HG03469 (cell line): ENCODE measurements around the gene DLL4.

ENCODE experiments used
- ATAC-seq: cut with Tn5 transposase; IDR thresholded peaks from one replicate; pipeline ENCODE4 v1.9.1; 2021; ENCODE audit warnings: mild to moderate bottlenecking, moderate library complexity, moderate number of reproducible peaks; ENCODE audit not compliant: unreplicated experiment

DLL4 gene

DNA sequence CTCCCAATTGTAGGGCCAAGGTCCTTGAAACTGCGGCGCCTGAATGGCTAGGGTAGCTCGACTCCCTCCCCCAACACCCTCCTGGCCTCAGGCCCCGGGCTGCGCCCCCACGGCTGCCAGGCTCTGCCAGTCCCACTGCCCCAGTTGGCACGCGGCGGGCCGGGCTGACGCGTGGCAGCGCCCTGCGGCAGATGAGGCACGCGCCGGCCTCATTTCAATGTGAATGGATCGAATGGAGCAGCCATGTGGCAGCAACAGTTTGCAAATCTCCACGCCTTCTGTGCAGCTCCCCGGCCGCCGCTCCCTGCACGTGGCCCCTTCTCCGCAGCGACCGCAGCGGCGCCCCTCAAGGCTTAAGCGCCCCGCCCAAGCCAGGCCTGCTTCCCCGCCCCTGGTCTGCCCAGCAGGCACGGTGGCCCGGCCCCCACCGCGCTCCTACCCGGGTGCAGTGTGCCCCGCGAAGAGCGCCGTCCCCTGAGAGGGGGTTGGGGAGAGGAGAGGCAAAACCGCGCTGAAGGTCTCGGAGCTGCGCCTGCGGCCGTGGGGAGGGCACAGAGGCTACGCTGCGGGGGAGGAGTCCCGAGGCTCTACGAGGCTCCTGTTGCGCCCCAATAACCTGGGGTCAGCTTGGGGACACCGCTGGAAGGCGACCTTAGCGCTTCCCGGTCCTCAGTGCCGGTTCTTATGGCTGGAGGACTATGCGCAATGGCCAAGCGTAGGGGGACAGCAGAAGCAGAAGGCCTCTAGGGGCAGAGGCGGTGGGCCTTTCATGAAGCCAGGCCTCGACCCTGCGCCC, 3.1 kb upstream of the DLL4 start:
- ATAC-seq: no peak

DNA sequence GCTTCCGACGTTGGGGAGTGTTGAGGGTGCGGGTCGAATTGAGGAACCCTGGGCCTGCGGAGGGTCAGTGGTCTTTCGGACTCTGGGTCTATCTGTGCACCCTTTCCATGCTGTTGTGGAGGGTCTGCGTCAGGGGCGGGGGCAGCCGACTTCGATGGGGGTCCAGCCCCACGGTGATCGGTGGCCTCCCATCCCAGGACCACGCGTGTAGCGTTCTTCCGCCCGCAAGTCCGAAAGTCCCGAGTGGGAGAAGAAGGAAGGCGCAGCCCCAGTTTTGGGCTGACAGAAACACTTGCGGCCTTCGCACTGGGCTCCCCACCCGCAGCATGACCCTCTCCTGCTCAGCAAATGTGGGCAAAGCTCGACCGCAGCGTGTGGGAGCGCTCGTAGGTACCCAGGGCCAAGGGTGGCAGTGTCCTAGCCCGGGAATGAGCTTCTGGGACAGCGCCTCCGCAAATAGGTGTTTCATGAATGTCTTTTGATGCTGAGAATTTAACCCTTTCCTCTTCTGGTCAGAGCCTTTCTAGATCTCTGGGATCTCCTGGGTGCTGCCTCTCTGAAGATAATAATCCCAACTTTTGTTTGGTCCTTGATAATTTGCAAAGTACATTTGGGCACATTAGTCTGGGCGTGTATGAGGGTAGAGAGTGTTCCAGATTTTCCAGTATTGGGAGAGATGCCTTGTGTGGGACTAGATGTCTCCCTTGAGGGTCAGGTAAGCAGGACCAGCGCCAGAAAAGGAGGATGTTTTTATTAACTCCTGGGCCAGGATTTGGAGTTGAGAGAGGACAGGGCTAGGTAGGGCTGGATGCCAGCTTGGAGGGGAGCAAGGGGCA, 2.3 kb upstream of the DLL4 start:
- no peak for ATAC-seq

DNA sequence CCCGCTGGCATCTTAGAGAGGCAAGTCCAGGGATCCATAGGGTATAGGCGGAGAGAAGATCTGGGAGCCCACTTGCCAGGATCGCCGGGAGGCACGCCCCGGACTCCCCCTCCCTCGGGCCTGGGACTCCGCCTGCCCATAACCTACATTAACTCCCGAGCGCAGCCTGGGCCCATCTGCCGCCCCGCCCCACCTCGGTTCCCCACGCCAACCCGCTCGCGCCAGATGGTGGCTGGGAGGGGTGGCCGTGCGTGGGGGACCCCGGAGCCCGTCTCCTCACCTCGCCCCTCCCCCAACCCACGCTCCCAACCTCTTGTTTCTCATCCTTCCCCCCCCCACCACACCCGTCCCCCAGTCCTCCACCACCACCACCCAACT, 1.7 kb upstream of the DLL4 start:
- no peak for ATAC-seq

GRCh38 chr15:40927873-40928806, 1.0 kb upstream of the DLL4 start:
- no peak for ATAC-seq

DNA sequence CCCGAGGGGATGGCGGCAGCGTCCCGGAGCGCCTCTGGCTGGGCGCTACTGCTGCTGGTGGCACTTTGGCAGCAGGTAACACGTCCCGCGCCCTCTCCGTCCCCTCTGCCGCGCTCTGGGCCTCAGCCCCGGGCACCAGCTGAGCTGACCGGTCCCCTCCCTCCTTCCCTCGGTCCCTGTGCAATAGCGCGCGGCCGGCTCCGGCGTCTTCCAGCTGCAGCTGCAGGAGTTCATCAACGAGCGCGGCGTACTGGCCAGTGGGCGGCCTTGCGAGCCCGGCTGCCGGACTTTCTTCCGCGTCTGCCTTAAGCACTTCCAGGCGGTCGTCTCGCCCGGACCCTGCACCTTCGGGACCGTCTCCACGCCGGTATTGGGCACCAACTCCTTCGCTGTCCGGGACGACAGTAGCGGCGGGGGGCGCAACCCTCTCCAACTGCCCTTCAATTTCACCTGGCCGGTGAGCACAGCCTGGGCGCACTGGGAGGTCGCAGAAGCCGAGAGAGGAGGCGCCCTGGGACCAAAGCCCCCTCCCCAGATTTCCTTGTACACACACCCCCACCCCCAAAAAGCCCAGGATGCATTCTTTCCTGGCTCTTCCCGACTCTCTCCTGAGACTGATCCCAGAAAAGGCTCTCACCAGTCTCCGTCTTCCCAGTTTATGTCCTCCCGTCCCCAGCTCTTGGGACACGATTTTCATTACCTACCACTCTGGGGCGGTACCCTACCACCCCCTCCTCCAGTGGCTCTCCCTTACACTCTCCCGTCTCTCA, 705 bp downstream of the DLL4 start:
- ATAC-seq: no peak

DNA sequence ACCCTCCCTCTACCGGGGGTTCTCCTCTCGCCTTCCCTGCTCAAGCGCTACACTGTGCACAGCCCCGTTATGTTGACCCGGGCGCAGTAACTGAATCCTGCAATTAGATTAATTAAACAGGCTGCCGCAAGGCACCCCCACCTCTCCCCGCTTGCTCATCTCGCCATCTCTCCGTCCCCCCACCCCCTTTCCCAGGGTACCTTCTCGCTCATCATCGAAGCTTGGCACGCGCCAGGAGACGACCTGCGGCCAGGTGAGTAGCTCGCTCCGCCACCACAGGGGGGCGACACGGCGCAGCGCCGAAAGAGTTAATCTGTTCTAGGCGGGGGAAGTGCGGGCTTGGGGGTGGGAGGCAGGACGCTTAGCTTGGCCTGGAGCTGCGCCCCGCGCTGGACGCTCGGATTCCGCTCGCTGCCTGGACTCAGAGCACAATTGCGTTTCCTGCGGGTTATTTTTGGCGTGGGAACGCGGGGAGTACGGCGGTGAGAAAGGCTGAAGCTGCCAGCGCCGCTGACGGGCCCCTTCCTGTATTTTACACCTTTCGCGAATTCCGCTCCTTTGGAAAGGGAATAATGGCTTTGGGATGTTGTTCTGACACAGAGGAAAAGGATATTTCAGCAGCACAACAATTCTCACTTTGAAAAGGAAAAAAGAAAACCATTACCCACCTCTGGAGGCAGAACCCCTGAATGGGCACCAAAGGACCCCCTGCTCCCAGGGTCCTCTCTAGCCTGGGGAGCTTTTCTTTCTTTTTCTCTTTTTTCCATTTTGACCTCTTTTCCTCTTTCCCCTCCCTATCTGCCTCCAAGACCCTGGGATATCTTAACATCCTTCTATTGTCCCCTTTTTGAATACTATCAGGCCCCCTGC, 1.5 kb downstream of the DLL4 start:
- no peak for ATAC-seq

- ATAC-seq: no peak
Measured at GRCh38 chr15:40931300-40932142, 2.4 kb downstream of the DLL4 start.

DNA sequence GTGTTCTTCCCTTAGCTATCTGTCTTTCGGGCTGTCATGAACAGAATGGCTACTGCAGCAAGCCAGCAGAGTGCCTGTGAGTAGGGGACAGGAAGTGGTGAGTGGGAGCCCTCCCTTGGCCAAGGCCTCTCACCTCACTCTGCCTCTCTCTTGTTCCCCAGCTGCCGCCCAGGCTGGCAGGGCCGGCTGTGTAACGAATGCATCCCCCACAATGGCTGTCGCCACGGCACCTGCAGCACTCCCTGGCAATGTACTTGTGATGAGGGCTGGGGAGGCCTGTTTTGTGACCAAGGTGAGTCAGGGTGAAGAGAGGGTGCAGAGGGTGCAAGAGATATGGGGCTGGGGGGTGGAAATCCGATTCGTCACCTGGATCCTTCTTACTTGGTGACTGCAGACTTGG, 3.0 kb downstream of the DLL4 start:
- no peak for ATAC-seq

DNA sequence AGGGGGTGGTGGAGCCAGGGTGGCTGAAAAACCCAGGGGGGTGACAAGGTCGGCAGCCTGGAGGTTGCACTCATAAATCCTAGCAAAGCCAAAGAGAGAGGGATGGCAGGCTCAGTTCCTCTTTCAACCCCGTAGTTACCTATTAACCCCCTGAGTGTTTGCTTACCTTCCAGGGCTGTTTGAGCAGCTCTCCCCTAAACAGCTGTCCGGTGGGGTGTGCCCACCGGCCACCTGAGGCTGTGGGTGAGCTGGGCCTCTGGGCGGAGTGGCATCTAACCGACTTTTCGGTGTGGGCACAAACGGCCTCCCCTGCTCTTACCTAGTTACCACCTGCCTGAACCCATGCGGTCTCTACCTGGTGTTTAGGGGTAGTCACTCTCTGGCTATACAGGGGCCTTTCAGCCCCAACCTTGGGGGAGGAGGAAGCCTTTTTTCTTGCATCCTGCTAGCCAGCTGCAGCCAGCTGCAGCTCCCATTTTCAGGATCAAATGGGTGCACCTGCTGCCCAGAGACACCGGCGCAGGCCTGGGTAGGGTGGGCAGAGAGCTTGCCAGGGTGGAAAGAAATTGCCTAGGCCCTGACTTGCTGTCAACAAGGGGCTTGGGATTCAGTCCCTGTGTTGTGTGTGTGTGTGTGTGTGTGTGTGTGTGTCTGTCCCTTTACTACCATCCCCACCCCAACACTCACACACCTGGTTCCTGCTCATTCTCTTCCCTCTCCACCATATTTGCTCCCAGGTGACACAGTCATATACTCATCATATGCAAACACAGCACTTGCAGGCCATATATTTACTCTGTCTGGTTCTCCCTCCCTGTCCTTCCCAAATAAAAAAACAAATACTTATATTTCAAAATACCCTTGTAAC, 3.7 kb downstream of the DLL4 start:
- no peak for ATAC-seq

- no peak for ATAC-seq
Measured at GRCh38 chr15:40933517-40933902, 4.4 kb downstream of the DLL4 start.

- no peak for ATAC-seq
Measured at GRCh38 chr15:40934457-40934856, 5.3 kb downstream of the DLL4 start.

DNA sequence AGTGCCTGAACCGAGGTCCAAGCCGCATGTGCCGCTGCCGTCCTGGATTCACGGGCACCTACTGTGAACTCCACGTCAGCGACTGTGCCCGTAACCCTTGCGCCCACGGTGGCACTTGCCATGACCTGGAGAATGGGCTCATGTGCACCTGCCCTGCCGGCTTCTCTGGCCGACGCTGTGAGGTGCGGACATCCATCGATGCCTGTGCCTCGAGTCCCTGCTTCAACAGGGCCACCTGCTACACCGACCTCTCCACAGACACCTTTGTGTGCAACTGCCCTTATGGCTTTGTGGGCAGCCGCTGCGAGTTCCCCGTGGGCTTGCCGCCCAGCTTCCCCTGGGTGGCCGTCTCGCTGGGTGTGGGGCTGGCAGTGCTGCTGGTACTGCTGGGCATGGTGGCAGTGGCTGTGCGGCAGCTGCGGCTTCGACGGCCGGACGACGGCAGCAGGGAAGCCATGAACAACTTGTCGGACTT, 7.1 kb downstream of the DLL4 start:
- no peak for ATAC-seq

- ATAC-seq: no peak
Measured at GRCh38 chr15:40936709-40937666, 7.8 kb downstream of the DLL4 start.

DNA sequence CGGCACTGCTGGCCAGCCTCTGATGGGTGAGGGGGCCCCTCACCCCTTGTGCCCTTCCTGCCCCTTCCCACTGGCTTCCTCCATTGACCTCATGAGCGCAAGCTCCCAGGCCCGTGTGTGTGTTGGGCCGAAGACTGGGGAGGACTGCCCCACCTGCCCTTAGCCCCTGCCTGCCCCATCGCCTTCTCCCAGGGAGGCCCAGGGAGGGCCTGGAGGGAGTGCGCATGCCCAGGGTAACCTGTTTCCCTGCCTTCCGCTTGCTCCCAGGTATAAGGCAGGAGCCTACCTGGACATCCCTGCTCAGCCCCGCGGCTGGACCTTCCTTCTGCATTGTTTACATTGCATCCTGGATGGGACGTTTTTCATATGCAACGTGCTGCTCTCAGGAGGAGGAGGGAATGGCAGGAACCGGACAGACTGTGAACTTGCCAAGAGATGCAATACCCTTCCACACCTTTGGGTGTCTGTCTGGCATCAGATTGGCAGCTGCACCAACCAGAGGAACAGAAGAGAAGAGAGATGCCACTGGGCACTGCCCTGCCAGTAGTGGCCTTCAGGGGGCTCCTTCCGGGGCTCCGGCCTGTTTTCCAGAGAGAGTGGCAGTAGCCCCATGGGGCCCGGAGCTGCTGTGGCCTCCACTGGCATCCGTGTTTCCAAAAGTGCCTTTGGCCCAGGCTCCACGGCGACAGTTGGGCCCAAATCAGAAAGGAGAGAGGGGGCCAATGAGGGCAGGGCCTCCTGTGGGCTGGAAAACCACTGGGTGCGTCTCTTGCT, 8.8 kb downstream of the DLL4 start:
- ATAC-seq: no peak

DNA sequence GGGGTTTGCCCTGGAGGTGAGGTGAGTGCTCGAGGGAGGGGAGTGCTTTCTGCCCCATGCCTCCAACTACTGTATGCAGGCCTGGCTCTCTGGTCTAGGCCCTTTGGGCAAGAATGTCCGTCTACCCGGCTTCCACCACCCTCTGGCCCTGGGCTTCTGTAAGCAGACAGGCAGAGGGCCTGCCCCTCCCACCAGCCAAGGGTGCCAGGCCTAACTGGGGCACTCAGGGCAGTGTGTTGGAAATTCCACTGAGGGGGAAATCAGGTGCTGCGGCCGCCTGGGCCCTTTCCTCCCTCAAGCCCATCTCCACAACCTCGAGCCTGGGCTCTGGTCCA, 9.4 kb downstream of the DLL4 start:
- ATAC-seq: no peak

DNA sequence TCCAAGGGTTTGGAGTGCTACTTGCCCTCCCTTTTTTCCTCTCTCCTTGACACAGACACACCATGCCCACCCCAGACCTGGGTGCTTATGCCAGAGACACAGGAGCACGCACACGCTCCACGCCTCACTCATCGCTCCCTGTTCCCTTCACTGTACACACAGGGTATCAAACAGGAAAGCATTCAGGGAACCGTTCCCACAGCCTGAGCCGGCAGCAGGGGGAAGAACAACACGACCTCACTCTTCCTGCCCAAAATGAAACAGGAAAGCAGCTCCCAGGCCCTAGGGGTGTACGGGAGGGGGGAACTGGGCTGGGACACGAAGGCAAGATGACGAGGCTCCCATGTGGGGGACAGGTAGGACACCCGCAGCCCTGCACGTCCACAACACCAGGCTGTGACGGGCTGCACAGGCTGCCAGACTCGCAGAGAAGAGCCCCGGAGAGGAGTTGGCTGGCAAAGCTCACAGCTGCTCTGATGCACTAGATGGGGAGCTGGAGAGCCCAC, 11.2 kb downstream of the DLL4 start:
- no peak for ATAC-seq
